ENCODE data around the gene FIG4.
"Not testable (repeated sequence)": the region's sequence is repeated elsewhere in the genome, so short reads cannot be mapped to it uniquely, and the experiment has no call there.

FIG4 gene

DNA sequence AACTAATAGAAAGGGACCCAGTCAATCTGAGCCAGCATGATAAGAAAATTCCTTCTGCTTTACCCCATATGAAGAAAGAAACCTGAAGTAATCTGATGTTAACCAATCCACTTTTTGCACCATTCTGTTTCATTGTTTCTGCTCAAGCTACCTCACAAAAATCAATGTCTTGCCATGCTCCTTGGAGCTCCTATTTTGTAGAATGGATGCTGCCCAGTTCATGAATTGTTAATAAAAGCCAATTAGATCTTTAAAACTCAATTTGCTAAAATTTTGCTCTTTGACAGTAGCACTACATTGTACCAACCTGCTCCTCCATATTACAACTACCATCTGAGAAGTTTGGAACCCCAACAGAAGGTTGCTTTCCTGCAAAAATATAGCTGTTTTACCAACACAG is 170.8 kb downstream of the FIG4 start:
- H3K27me3 ChIP-seq = no peaks in the 10 kb centered on the region

DNA sequence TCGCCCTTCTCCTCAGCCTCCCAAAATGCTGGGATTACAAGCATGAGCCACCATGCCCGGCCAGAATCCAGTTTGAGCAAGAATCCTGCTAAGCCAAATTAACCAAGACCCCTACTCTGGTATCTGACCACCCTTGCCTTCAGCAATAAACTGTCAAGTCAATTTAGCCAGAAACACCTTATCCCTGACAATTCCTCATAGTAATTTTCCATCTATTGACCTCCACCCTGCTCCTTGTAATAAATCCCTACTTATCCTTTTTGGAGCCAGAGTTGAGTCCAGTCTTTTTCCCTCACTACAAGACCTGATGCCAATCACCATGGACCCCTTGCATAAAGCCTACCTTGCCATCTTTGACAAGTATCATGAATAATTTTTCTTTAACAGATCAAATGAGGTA is 173.0 kb downstream of the FIG4 start:
- Histone ChIP-seq H3K4me1 (ENCODE audit: control insufficient read depth in 1 of 2, insufficient read depth in 1 of 2, low read depth in 1 of 2, low read length in 1 of 2) (peaks cover 6% of the 10 kb centered on the region in 2 experiments), H3K9me3 (no peaks in the 10 kb centered on the region), H3K27me3 (no peaks in the 10 kb centered on the region), H3K27ac (no peak overlapping the region), H3K36me3 (no peaks in the 10 kb centered on the region), H3K4me3 (ENCODE audit: low read depth in 1 of 2, low read length in 1 of 2) (no peak overlapping the region)
- TF ChIP-seq, protein P1, sequence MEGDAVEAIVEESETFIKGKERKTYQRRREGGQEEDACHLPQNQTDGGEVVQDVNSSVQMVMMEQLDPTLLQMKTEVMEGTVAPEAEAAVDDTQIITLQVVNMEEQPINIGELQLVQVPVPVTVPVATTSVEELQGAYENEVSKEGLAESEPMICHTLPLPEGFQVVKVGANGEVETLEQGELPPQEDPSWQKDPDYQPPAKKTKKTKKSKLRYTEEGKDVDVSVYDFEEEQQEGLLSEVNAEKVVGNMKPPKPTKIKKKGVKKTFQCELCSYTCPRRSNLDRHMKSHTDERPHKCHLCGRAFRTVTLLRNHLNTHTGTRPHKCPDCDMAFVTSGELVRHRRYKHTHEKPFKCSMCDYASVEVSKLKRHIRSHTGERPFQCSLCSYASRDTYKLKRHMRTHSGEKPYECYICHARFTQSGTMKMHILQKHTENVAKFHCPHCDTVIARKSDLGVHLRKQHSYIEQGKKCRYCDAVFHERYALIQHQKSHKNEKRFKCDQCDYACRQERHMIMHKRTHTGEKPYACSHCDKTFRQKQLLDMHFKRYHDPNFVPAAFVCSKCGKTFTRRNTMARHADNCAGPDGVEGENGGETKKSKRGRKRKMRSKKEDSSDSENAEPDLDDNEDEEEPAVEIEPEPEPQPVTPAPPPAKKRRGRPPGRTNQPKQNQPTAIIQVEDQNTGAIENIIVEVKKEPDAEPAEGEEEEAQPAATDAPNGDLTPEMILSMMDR (IDR thresholded peaks at IDR 0.05) = no peak

More for the DNA sequence above, 170.8 kb downstream of the FIG4 start:
- Histone ChIP-seq H3K36me3 (no peaks in the 10 kb centered on the region), H3K27ac (no peak overlapping the region), H3K4me3 (ENCODE audit: low read depth in 1 of 2, low read length in 1 of 2) (no peak overlapping the region), H3K4me1 (ENCODE audit: control insufficient read depth in 1 of 2, insufficient read depth in 1 of 2, low read depth in 1 of 2, low read length in 1 of 2) (peaks cover 6% of the 10 kb centered on the region in 2 experiments), H3K9me3 (no peaks in the 10 kb centered on the region)
- TF ChIP-seq, protein P1 (IDR thresholded peaks at IDR 0.05) = no peak

DNA sequence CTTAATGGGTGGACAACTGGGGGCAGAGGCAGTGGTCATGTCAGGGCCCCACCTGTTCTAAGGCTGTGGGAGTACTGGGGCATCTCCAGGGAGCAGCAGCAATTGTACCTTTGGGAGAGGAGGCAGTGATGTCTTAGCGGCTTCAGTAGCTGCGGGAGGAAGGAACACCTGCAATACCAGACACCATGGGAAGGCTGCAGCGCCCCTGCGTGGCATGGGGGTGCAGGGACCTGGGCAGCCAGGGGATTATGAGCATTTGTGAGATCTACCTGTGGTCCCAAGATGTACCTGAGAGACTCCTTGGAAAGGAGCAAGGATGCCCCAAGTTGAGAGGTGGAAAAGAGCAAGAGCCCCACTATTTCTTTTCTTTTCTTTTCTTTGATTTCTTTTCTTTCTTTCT is 174.9 kb downstream of the FIG4 start:
- H3K27me3 ChIP-seq = no peaks in the 10 kb centered on the region
- TF ChIP-seq, protein P1 (IDR thresholded peaks at IDR 0.05) = no peak
- peaks cover 6% of the 10 kb centered on the region in 2 experiments for H3K4me1 ChIP-seq (ENCODE audit: control insufficient read depth in 1 of 2, insufficient read depth in 1 of 2, low read depth in 1 of 2, low read length in 1 of 2)
- H3K4me3 ChIP-seq (ENCODE audit: low read depth in 1 of 2, low read length in 1 of 2) = no peak overlapping the region
- no peaks in the 10 kb centered on the region for H3K9me3 ChIP-seq
- H3K36me3 ChIP-seq = no peaks in the 10 kb centered on the region
- H3K27ac ChIP-seq = no peak overlapping the region

DNA sequence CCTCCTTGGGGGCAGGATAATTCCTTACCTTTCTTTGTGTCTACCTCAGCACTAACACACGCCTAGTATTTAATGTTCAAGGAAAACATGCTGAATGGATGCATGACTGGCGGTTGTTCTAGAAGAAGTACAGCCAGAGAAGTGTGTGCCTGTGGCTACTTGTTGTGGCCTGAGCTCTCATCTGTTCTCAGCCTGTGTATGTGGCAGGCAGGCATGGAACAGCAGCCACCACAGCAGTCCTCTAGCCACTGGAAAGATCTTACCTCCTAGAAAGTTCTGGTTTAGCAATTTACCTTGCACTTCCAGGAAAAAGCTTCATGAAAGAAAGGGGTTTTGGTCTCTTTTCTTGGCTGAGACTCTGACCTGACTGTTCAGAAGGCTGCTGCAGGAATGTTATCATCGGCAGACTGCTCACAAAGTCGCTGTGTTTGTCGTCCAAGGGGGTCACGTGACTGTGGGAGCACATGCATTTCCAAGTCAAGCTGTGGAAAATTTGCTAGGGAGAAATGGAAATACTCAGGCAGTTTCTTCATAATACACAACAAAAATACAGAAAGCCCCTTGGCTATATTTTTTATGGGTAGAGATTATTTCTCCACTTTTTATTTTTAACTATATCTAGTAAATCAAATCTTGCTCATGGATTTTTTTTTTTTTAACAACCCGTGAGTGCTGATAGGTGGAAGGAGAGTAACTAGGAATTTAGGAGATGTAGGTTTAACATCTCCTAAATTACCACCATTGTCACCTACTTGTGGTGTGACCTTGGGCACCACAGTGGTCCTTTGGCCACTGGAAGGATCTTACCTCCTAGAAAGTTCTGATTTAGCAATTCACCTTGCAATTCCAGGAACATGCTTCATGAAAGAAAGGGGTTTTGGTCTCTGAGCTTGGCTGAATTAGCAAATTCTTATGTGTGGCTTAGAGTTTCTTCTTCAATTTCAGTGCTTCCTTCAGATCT is 176.2 kb downstream of the FIG4 start:
- TF ChIP-seq, protein P1 (IDR thresholded peaks at IDR 0.05) = no peak
- H3K9me3 ChIP-seq = no peaks in the 10 kb centered on the region
- no peak overlapping the region for H3K27ac ChIP-seq
- no peaks in the 10 kb centered on the region for H3K27me3 ChIP-seq
- H3K36me3 ChIP-seq = no peaks in the 10 kb centered on the region
- peaks cover 0 to 2% of the 10 kb centered on the region in 2 experiments for H3K4me1 ChIP-seq (ENCODE audit: control insufficient read depth in 1 of 2, insufficient read depth in 1 of 2, low read depth in 1 of 2, low read length in 1 of 2)
- H3K4me3 ChIP-seq (ENCODE audit: low read depth in 1 of 2, low read length in 1 of 2) = no peak overlapping the region

DNA sequence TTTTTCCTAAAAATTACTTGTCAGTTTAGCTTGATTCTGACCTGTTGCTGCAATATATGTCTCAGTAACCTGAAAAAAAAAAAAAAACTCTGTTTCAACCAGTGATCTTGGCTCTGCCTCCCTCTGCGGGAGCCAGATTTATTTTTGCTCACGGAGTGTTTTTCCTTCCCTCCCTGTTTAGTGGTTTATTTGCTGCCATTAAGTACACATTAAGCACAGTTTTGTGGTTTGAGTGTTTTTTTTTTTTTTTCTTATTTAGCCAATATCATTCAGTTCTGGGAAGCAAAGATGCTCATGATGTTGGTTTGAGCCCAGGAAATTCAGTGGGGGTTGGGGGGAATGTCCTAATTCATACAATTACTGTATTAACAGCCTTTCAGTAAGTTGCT is 176.9 kb downstream of the FIG4 start:
- no peaks in the 10 kb centered on the region for H3K36me3 ChIP-seq
- no peaks in the 10 kb centered on the region for H3K27me3 ChIP-seq
- no peak overlapping the region for H3K4me3 ChIP-seq (ENCODE audit: low read depth in 1 of 2, low read length in 1 of 2)
- TF ChIP-seq, protein P1 (IDR thresholded peaks at IDR 0.05) = no peak
- no peak overlapping the region for H3K27ac ChIP-seq
- no peaks in the 10 kb centered on the region for H3K9me3 ChIP-seq
- H3K4me1 ChIP-seq (ENCODE audit: control insufficient read depth in 1 of 2, insufficient read depth in 1 of 2, low read depth in 1 of 2, low read length in 1 of 2) = peaks cover 6 to 8% of the 10 kb centered on the region in 2 experiments

DNA sequence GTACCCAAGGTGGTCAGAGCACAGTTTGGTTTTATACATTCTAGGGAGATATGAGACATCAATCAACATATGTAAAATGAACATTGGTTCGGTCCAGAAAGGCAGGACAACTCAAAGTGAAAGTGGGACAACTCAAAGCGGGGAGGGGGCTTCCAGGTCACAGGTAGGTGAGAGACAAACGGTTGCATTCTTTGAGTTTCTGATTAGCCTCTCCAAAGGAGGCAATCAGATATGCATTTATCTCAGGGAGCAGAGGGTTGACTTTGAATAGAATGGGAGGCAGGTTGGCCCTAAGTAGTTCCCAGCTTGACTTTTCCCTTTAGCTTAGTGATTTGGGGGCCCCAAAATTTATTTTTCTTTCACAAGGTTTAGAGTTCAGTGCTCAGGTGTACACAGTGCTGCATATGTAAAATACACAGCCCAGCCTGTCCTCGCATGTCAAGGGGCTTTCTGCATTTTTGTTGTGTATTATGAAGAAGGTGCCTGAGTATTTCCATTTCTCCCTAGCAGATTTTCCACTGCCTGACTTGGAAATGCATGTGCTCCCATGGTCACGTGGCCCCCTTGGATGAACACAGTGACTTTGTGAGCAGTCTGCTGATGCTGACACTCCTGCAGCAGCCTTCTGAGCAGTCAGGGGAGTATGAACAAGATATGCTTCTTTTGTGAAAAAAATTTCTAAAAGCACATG is 178.4 kb downstream of the FIG4 start:
- not testable (repeated sequence) for H3K27me3 ChIP-seq; H3K9me3 ChIP-seq; H3K36me3 ChIP-seq; H3K4me3 ChIP-seq (ENCODE audit: low read depth in 1 of 2, low read length in 1 of 2); H3K27ac ChIP-seq
- peaks cover 13 to 20% of the 10 kb centered on the region in 2 experiments for H3K4me1 ChIP-seq (ENCODE audit: control insufficient read depth in 1 of 2, insufficient read depth in 1 of 2, low read depth in 1 of 2, low read length in 1 of 2)

Measured in neutrophil (primary cell).